WI38 (cell line): ENCODE data around the gene RNU4-1.

ENCODE experiments used
- H3K4me3 ChIP-seq: 2 replicates; pipeline ENCODE4 v1.5.1; 2011; ENCODE audit warnings: low read depth, mild to moderate bottlenecking, control low read depth, low read length
- TF ChIP-seq, protein P1 (sequence below): IDR thresholded peaks from 2 replicates; pipeline ENCODE4 v1.5.1; 2012; ENCODE audit warnings: low read depth, mild to moderate bottlenecking, control low read depth, low read length

RNU4-1 gene

DNA sequence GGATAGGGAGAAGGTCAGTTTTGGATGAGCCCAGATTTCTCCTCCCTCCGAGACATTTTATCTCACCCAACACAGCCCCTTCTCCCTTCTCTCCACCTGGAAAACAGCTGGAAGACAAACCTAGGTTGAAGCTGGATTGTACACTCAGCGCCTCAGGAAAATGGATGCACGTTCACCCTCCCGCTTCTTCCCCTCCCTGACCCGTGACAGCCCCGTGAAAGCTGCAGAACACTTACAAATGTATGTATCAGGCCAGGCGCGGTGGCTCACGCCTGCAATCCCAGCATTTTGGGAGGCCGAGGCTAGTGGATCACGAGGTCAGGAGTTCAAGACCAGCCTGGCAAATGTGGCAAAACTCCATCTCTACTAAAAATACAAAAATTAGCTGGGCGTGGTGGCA lies 5.5 kb downstream of the RNU4-1 start:
- no peak overlapping the region for H3K4me3 ChIP-seq
- TF ChIP-seq, protein P1, sequence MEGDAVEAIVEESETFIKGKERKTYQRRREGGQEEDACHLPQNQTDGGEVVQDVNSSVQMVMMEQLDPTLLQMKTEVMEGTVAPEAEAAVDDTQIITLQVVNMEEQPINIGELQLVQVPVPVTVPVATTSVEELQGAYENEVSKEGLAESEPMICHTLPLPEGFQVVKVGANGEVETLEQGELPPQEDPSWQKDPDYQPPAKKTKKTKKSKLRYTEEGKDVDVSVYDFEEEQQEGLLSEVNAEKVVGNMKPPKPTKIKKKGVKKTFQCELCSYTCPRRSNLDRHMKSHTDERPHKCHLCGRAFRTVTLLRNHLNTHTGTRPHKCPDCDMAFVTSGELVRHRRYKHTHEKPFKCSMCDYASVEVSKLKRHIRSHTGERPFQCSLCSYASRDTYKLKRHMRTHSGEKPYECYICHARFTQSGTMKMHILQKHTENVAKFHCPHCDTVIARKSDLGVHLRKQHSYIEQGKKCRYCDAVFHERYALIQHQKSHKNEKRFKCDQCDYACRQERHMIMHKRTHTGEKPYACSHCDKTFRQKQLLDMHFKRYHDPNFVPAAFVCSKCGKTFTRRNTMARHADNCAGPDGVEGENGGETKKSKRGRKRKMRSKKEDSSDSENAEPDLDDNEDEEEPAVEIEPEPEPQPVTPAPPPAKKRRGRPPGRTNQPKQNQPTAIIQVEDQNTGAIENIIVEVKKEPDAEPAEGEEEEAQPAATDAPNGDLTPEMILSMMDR = no peak

DNA sequence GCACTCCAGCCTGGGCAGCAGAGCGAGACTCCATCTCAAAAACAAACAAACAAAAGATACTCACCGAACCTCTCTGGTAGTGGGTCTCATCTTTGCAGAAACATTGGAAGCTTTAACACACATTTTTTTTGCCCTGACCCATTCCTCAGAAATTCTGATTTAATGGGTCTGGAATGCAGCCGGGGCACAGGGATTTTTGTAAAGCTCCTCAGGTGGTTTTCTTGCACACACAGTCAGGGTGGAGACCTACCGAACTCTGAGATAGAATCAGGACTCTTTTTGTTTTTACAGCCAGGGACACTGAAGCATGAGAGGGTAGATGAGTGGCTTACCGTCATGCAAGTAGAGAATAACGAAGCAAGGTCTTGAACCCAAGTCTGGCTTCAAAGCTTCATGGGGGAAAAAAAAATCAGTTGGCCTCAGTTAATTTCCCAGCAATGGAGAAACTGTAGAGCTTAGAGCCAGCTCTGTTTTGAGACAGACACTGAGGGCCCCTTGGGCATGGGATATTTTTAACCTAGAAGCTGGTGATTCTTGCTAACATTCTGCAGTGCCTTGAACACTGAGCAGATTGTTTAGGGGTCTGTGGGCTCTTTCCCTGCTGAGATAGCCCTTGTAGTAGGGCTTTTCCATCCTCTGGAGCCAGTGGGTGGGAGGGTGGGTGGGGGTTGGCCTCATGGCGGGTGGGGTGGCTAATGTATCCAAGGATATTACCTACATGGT lies 6.1 kb downstream of the RNU4-1 start:
- TF ChIP-seq, protein P1 = no peak
- no peak overlapping the region for H3K4me3 ChIP-seq

DNA sequence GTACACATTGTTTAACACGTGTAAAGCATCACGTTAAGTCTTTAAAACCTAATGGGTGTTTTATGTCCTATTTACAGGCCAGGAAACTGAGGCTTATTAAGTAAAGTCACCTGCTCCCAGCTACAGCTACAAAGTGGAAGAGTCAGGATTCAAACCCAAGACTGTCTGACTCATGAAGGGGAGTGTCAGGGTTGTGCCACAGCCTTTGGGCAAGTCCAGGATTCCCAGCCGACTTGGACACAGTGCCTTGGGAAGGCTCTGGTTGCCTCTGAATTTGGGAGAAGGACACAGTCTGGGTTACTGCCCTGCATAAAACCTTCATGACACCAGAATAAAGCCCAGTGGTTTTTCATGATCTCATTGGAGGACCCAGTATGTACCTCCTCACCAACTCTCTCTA lies 8.7 kb downstream of the RNU4-1 start:
- no peak overlapping the region for H3K4me3 ChIP-seq
- TF ChIP-seq, protein P1 = no peak

DNA sequence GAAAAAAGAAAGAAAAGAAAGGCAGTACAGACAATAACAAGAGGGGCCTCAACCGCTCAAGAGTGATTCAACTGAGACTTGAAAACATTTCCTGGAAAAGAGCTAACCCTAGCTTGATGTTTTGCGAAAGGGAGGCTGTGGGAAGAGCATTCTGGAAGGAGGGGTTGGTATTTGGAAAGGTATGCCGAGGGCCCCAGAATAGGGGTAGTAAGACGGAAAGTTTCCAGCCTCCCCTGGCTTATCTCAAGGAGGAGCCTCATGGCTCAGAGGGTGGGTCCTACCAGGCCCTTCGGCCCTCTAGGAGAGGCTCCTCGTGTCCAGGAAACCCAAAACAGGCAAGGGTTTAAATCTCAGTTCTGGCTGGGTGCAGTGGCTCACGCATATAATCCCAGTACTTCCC lies 9.7 kb downstream of the RNU4-1 start:
- H3K4me3 ChIP-seq = no peak overlapping the region
- TF ChIP-seq, protein P1 = no peak

DNA sequence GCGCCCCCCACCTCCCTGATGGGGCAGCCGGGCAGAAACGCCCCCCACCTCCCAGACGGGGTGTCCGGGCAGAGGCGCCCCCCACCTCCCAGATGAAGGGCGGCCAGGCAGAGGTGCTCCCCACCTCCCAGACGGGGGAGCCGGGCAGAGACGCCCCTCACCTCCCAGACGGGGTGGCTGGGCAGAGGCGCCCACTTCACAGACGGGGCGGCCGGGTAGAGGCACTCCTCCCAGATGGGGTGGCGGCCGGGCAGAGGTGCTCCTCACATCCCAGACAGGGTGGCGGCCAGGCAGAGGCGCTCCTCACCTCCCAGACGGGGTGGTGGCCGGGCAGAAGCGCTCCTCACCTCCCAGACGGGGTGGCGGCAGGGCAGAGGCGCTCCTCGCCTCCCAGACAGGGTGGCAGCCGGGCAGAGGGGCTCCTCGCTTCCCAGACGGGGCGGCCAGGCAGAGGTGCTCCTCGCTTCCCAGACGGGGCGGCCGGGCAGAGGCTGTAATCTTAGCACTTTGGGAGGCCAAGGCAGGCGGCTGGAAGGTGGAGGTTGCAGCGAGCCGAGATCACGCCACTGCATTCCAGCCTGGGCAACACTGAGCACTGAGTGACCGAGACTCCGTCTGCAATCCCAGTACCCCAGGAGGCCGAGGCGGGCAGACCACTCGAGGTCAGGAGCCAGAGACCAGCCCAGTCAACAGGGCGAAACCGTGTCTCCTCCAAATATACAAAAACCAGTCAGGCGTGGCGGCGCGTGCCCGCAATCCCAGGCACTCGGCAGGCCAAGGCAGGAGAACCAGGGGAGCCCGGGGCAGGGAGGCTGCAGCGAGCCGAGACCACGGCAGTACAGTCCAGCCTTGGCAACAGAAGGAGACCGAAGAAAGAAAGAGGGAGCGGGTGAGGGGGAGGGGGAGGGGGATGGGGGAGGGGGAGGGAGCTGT lies 14.6 kb downstream of the RNU4-1 start:
- no peak overlapping the region for H3K4me3 ChIP-seq

DNA sequence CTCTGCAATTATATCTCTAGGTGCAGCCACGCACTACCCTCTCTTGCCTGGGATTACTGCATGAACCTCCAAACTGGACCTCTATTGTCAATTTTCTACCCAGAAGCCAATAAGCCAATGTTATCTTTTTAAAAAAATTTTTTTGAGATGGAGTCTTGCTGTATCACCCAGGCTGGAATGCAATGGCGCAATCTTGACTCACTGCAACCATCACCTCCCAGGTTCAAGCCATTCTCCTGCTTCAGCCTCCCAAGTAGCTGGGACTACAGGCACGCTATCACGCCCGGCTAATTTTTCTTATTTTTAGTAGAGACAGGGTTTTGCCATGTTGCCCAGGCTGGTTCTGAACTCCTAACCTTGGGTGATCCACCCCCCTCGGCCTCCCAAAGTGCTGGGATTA lies 16.3 kb downstream of the RNU4-1 start:
- no peak overlapping the region for H3K4me3 ChIP-seq
- TF ChIP-seq, protein P1 = no peak

More for the DNA sequence above, 14.6 kb downstream of the RNU4-1 start:
- TF ChIP-seq, protein P1 = no peak

DNA sequence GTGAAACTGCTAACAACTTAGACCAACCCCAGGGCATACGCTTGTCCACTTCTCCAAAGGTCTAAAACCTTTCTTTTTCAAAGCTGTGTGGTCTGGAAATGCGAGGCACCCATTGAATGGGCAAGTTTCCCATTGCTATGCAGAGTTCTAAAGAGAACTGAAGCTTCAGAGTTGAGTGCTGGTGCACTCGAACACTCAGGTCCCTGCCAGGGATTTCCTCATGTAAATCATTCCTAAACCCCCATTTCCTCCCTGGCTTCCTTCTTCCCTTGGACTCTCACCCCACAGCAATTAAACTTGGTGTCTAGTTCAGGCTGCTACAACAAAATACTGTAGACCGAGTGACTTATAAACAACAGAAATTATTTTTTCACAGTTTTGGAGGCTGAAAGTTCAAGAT lies 25.3 kb downstream of the RNU4-1 start:
- no peak overlapping the region for H3K4me3 ChIP-seq
- TF ChIP-seq, protein P1 = no peak
